ENCODE results near the gene TMEM117. TPM values are rescaled to one million over a fixed set of nuclear protein-coding genes. Genes with fewer than 3 reads are reported as not detected.
"Not testable (repeated sequence)": the region's sequence is repeated elsewhere in the genome, so short reads cannot be mapped to it uniquely, and the experiment has no call there.

Gene TMEM117
- total RNA-seq, 1 donor from 2014 or later = 20.6 TPM

DNA sequence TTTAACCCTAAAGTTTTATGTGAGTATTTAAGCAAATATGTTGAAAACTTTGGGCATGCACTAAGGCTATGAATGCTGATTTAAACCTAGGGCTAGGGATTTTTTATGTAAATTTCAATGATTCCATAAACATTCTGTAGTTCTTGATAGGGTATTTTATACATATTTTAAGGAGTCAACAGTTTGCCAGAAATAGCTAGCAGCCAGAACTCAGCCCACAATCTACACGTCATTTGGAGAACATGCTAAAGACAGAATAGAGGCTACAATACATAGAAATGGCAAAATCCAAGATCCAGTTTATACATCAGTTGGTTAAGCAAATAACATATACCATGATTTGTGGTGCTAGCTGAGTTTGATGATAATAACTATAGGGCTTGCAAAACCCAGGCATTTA lies 184.7 kb downstream of the TMEM117 start:
- no peak for DNase-seq (ENCODE audit: low read depth)

- no peak for DNase-seq (ENCODE audit: low read depth)
Measured at GRCh38 chr12:44021471-44021971, 185.6 kb downstream of the TMEM117 start.

DNA sequence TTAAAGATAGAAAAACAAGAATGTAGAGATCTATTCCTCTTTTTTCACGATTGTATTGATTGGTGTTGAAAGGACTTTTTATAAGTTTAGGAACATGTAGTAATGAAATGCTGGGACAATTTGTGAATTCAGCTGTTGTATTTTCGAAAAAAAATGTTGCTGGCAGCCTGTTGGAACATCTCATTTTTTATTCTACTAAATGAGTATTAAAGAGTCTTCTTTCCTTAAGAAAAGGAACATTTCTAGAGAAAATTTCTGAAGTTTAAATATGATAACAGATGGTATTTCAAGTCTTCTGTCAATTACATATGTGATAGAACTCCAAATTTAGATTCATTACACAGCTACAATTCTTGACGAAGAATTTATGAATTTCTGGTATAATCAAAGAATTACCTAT lies 189.6 kb downstream of the TMEM117 start:
- no peak for DNase-seq (ENCODE audit: low read depth)

DNA sequence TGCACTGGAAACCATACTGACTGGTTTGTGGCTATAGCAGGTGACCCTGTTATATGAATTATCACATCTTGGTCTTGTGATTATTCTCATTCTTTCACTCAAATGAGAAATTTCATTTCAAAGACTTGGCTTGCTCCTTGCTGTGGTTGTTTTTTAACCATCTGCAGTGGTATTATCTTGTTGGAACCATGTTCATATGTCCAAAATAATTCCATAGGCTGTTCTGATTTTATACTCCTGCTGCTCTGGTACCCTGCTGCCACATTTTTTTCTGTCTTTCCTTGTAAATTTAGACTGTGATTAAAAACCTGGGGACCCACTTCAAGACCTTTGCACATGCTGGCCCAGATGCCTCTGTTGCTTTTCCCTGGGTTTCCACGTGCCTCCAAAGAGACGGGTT lies 190.2 kb downstream of the TMEM117 start:
- no peak for DNase-seq (ENCODE audit: low read depth)

GRCh38 chr12:44026926-44027325 lies 191.0 kb downstream of the TMEM117 start:
- not testable (repeated sequence) for DNase-seq (ENCODE audit: low read depth)

GRCh38 chr12:44029194-44029593 lies 193.3 kb downstream of the TMEM117 start:
- no peak for DNase-seq (ENCODE audit: low read depth)

GRCh38 chr12:44031472-44032185 lies 195.7 kb downstream of the TMEM117 start:
- peak; percentile 3 for DNase-seq (ENCODE audit: low read depth)

GRCh38 chr12:44034906-44035305 lies 199.0 kb downstream of the TMEM117 start:
- no peak for DNase-seq (ENCODE audit: low read depth)

- DNase-seq (ENCODE audit: low read depth) = no peak
Measured at GRCh38 chr12:44036875-44037443, 201.1 kb downstream of the TMEM117 start.

DNA sequence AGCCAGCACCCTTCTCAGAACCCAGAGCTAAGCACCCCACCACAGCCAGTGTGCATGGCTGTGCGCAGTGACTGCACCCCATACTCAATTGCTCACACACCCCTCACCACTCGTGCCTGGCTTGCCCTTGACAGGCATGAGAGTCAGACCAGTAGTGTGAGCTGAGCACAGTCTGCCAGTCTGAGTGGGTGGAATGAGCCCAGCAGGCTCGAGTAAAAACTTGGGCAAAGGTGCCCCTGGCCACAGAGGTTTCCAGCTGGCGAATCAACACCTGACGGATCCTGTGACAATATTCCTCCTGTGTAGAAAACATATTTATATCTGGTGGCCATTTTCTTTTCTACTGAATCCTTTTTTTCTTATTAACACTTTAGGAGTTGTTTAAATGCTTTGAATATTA lies 202.5 kb downstream of the TMEM117 start:
- DNase-seq (ENCODE audit: low read depth) = no peak

GRCh38 chr12:44044491-44044890 lies 208.6 kb downstream of the TMEM117 start:
- DNase-seq (ENCODE audit: low read depth) = not testable (repeated sequence)

DNA sequence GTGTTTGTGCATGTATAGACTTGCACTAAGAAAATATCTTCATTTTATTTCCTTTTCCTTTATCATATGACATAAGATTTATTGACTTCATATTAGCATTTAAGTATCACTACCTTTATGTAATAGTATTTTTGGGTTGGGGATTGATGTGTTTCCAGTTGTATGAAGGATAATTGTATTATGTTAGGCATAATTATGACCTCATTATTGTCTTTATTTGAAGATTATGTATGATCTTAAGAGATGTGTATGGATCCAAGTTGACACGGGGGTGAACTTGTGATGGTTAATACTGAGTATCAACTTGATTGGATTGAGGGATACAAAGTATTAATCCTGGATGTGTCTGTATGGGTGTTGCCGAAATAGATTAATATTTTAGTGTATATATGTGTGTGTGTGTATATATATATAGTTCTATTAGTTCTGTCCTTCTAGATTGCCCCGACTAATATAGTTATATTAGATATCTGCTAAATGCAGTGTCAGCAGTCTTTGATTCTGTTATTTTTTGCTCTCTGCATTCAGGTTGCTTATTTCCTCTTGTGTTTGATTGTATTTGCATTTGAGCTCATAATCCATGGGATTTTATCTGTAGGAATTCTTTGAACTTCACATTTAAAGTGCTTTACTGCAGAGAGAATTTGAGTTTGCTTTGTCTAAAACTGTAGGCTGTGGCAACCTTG lies 211.0 kb downstream of the TMEM117 start:
- no peak for DNase-seq (ENCODE audit: low read depth)

- no peak for DNase-seq (ENCODE audit: low read depth)
Measured at GRCh38 chr12:44052554-44052953, 216.7 kb downstream of the TMEM117 start.

GRCh38 chr12:44053549-44054127 lies 217.8 kb downstream of the TMEM117 start:
- DNase-seq (ENCODE audit: low read depth) = no peak

GRCh38 chr12:44054281-44054680 lies 218.4 kb downstream of the TMEM117 start:
- no peak for DNase-seq (ENCODE audit: low read depth)

GRCh38 chr12:44058366-44058765 lies 222.5 kb downstream of the TMEM117 start:
- DNase-seq (ENCODE audit: low read depth) = no peak

- DNase-seq (ENCODE audit: low read depth) = no peak
Measured at GRCh38 chr12:44059476-44059875, 223.6 kb downstream of the TMEM117 start.

- no peak for DNase-seq (ENCODE audit: low read depth)
Measured at GRCh38 chr12:44063671-44064070, 227.8 kb downstream of the TMEM117 start.

DNA sequence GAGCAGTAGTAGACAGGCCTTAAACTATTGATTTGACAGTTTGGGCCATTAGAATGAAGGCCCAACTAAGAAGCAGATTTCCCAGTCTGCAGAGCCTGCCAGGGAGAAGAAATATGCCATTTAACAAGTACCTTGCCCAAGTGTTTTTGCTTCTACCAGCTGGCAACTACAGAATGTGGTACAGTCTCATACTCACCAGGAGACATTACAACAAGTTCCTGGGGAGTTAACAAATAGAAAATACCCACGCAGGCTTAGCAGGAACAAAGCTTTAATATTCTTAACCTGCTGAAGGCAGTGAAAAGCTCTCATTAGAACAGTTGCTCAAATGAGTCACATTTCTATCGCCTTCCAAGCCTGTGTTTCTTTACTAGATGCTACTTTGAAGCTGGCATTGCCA lies 241.0 kb downstream of the TMEM117 start:
- peak; percentile 83 for DNase-seq (ENCODE audit: low read depth)

- DNase-seq (ENCODE audit: low read depth) = peak; percentile 1
Measured at GRCh38 chr12:44077294-44077693, 241.4 kb downstream of the TMEM117 start.

DNA sequence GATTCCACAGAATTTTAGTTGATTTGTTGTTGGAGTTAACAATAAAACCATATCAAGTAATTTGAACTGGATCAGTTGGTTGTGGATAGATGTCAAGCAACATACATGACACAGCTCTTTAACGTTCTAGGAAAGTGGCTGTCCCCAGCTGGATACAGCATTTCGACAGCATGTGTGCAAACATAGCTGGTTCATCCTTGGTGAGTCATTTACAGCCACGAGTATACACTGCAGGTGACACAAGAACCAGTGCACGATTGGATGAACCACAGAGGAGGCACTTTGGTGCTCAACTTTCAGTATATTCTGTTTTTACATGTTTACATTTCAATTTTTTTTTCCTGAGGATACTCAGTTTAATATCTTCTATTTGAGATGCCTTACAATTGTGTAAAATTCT lies 242.4 kb downstream of the TMEM117 start:
- DNase-seq (ENCODE audit: low read depth) = no peak

GRCh38 chr12:44088647-44089046 lies 252.8 kb downstream of the TMEM117 start:
- no peak for DNase-seq (ENCODE audit: low read depth)

Data from renal cortical epithelial cell (primary cell).